ENCODE measurements around the gene RRP1B.

- TF ChIP-seq CTCF (IDR thresholded peaks at IDR 0.05) (no peak), POLR2A (IDR thresholded peaks at IDR 0.05; ENCODE audit: low read depth) (no peak), EP300 (IDR thresholded peaks at IDR 0.05) (no peak)
Observed at GRCh38 chr21:43667191-43667904, 8.0 kb downstream of the RRP1B start.
